Ishikawa (cell line): Measurements from ENCODE around the gene LSM7.

Experiments used
- CEBPB ChIP-seq: IDR thresholded peaks from 2 replicates; pipeline ENCODE4 v1.6.1; 2012
- EGR1 ChIP-seq: IDR thresholded peaks from 2 replicates; pipeline ENCODE4 v1.6.1; 2012
- MAX ChIP-seq: IDR thresholded peaks from 2 replicates; pipeline ENCODE4 v1.6.1; 2012
- NFIC ChIP-seq: IDR thresholded peaks from 2 replicates; pipeline ENCODE4 v1.6.1; 2012
- REST ChIP-seq: IDR thresholded peaks from 2 replicates; pipeline ENCODE4 v1.6.1; 2012; ENCODE audit warnings: low read depth, mild to moderate bottlenecking
- TEAD4 ChIP-seq: IDR thresholded peaks from 2 replicates; pipeline ENCODE4 v1.6.1; 2012
- YY1 ChIP-seq: IDR thresholded peaks from 2 replicates; pipeline ENCODE4 v1.6.1; 2012; ENCODE audit warnings: low read depth
- ZBTB7A ChIP-seq: IDR thresholded peaks from 2 replicates; pipeline ENCODE4 v1.6.1; 2012; ENCODE audit warnings: low read depth

- TF ChIP-seq TEAD4 (no peak), MAX (no peak), EGR1 (no peak), REST (no peak), ZBTB7A (no peak), YY1 (no peak), NFIC (no peak), CEBPB (no peak)
Observed at GRCh38 chr19:2282862-2283237, 45.5 kb downstream of the LSM7 start.
